ENCODE measurements around the gene PGA3. TPM values are rescaled to one million over a fixed set of nuclear protein-coding genes. Genes with fewer than 3 reads are reported as not detected.

The PGA3 gene
- polyA plus RNA-seq, 1 experiment: not detected

DNA sequence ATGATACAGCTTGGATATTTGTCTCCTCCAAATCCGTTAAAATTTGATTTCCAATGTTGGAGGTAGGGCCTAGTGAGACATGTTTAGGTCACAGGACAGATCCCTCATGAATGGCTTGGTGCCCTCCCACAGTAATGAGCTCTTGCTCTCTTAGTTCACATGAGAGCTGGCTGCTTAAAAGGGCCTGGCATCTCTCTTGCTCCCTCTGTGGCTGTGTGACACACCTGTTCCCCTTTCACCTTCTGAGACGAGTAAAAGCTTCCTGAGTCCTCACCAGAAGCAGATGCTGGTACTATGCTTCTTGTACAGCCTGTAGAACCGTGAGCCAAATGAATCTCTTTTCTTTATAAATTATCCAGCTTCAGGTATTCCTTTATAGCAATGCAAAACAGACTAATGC, 45.6 kb upstream of the PGA3 start:
- Histone ChIP-seq H3K36me3 (ENCODE audit: control insufficient read depth, insufficient read depth, low read length) (no peaks in the 10 kb centered on the region), H3K27me3 (ENCODE audit: control insufficient read depth, insufficient read depth, low read length) (no peaks in the 10 kb centered on the region), H3K4me3 (ENCODE audit: low read depth, low read length) (no peak overlapping the region)
- ChIA-PET CTCF (interaction anchor here (1.1 to 2.2 kb wide), 4 partner anchors 18 to 188 kb away, joined by 3 to 7 read pairs (median 4); no protein-coding TSS in a partner anchor), POLR2A (no interaction called here)
- DNase-seq (ENCODE audit: low read depth): no peak
- no peak for TF ChIP-seq CTCF (IDR thresholded peaks at IDR 0.05; ENCODE audit: insufficient read depth, low read depth, low read length)

GRCh38 chr11:61158691-61159381, 44.5 kb upstream of the PGA3 start:
- CTCF ChIA-PET: interaction anchor here (1.2 to 2.2 kb wide), 4 partner anchors 14 to 29 kb away, joined by 3 to 7 read pairs (median 4); no protein-coding TSS in a partner anchor
- H3K4me3 ChIP-seq (ENCODE audit: low read depth, low read length): no peak overlapping the region
- H3K36me3 ChIP-seq (ENCODE audit: control insufficient read depth, insufficient read depth, low read length): no peaks in the 10 kb centered on the region

DNA sequence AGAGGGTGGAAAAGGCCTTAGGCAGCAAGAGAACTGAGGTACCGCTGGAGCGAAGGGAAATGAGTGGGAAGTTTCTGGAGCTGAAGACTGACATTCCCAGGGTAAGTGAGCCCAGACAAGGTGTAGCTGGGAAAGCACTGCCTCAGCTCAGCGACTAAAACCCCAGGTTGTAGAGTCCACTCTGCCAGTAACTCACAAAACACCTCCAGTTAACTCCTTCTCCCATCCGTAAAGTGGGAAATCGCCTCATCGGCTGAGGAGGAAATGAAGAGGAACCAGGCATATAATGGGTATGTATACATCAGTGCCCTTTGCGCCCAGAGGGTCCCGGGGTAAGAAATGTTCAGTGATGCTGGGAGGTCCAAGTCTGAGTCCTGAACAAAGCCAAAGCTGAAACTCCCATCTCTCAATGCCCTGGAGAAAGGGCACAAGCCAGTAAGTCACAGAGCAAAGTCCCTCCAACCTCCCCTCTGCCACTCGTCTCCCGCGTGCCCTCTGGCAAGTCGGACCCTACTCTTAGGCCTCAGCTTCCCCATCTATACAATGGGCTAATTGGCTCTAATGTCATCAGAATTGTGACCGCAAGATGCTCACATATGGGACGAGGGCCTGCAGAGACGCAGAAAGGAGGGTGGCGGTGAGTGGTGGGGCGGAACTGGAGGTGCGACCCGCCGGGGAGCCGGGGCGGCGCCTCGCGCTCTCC, 42.7 kb upstream of the PGA3 start:
- CTCF ChIA-PET: interaction anchor here (0.5 to 2.0 kb wide), 4 partner anchors 31 to 191 kb away, joined by 3 to 7 read pairs (median 4); no protein-coding TSS in a partner anchor
- POLR2A ChIA-PET: no interaction called here

More at GRCh38 chr11:61158691-61159381, 44.5 kb upstream of the PGA3 start:
- TF ChIP-seq CTCF (IDR thresholded peaks at IDR 0.05; ENCODE audit: insufficient read depth, low read depth, low read length): no peak
- DNase-seq (ENCODE audit: low read depth): peak; percentile 67
- POLR2A ChIA-PET: interaction anchor here (0.6 kb wide), 1 partner anchor 16 kb away, joined by 10 read pairs; no protein-coding TSS in a partner anchor
- H3K27me3 ChIP-seq (ENCODE audit: control insufficient read depth, insufficient read depth, low read length): no peaks in the 10 kb centered on the region

GRCh38 chr11:61161190-61162091, 41.9 kb upstream of the PGA3 start, which contains the start of gene VPS37C:
Gene VPS37C, minus strand, starts transcription at chr11:61161426. Its CDS starts 22,597 bp downstream, at chr11:61138829.
- peak; percentile 23 for DNase-seq (ENCODE audit: low read depth)
- H3K27me3 ChIP-seq (ENCODE audit: control insufficient read depth, insufficient read depth, low read length): no peaks in the 10 kb centered on the region; the same call in 1 of the 2 replicates
- no peak for TF ChIP-seq CTCF (IDR thresholded peaks at IDR 0.05; ENCODE audit: insufficient read depth, low read depth, low read length)
- ChIA-PET CTCF (interaction anchor here (1.4 to 2.0 kb wide), 2 partner anchors 33 to 192 kb away, joined by 3 to 7 read pairs; no protein-coding TSS in a partner anchor), POLR2A (interaction anchor here (0.6 kb wide), 1 partner anchor 13 kb away, joined by 3 read pairs; no protein-coding TSS in a partner anchor)
- no peaks in the 10 kb centered on the region for H3K36me3 ChIP-seq (ENCODE audit: control insufficient read depth, insufficient read depth, low read length)
- peak within 1 kb of the TSS; percentile 74 for H3K4me3 ChIP-seq (ENCODE audit: low read depth, low read length)

More for the DNA sequence above, 42.7 kb upstream of the PGA3 start:
- Histone ChIP-seq H3K36me3 (ENCODE audit: control insufficient read depth, insufficient read depth, low read length) (no peaks in the 10 kb centered on the region), H3K27me3 (ENCODE audit: control insufficient read depth, insufficient read depth, low read length) (no peaks in the 10 kb centered on the region; the same call in 1 of the 2 replicates), H3K4me3 (ENCODE audit: low read depth, low read length) (peak overlapping the region; percentile 74)
- DNase-seq (ENCODE audit: low read depth): no peak
- no peak for TF ChIP-seq CTCF (IDR thresholded peaks at IDR 0.05; ENCODE audit: insufficient read depth, low read depth, low read length)

Data from BJ (cell line).